Tibial nerve (tissue), 4 donors: ENCODE measurements around the gene PITPNM3. TPM values are rescaled to one million over a fixed set of nuclear protein-coding genes. Genes with fewer than 3 reads are reported as not detected.
"Not testable (repeated sequence)": the region's sequence is repeated elsewhere in the genome, so short reads cannot be mapped to it uniquely, and the experiment has no call there.

Experiments
- DNase-seq, 2 donors: peaks; one replicate each; pipeline ENCODE4 v3.0.0-alpha.2; 2019; ENCODE audit warnings: low spot score in 2 of 2
- H3K27ac ChIP-seq, 4 donors: fragments of 200-600 bp; sonication (generic) in 3 of 4; one replicate each; pipeline ENCODE4 v1.5.1; 2017 to 2019; ENCODE audit warnings: mild to moderate bottlenecking in 1 of 4
- H3K27me3 ChIP-seq, 2 donors: fragments of 200-600 bp; sonication (generic) in 1 of 2; one replicate each; pipeline versions ENCODE4 v1.5.1 to v1.6.0; 2017 to 2019
- H3K36me3 ChIP-seq, 3 donors: fragments of 200-600 bp; sonication (generic); one replicate each; pipeline ENCODE4 v1.5.1; 2018 to 2019
- H3K4me1 ChIP-seq, 4 donors: fragments of 200-600 bp; sonication (generic) in 3 of 4; one replicate each; pipeline ENCODE4 v1.5.1; 2017 to 2019
- H3K4me3 ChIP-seq, 4 donors: fragments of 200-600 bp; sonication (generic) in 3 of 4; one replicate each; pipeline ENCODE4 v1.5.1; 2017 to 2019; ENCODE audit warnings: mild to moderate bottlenecking in 1 of 4, moderate library complexity in 1 of 4
- H3K9me3 ChIP-seq, 4 donors: fragments of 200-600 bp; sonication (generic) in 3 of 4; one replicate each; pipeline ENCODE4 v1.5.1; 2017 to 2019
- CTCF ChIP-seq, 5 experiments: fragments of 200-600 bp in 3 of 5; fragments of 450-650 bp in 2 of 5; sonication (generic) in 3 of 5; IDR thresholded peaks; one replicate each; pipeline ENCODE4 v1.5.1; 2016 to 2019; ENCODE audit warnings: antibody characterized with exemption in 5 of 5, mild to moderate bottlenecking in 3 of 5, moderate library complexity in 2 of 5
- EP300 ChIP-seq, 2 donors: sonication (generic); formaldehyde crosslinking; IDR thresholded peaks; one replicate each; pipeline ENCODE4 v1.6.1; 2017; ENCODE audit warnings: antibody characterized with exemption in 2 of 2, mild to moderate bottlenecking in 1 of 2
- POLR2A ChIP-seq, 2 donors: fragments of 450-650 bp; IDR thresholded peaks; one replicate each; pipeline ENCODE4 v1.6.1; 2017; ENCODE audit warnings: antibody characterized with exemption in 2 of 2, mild to moderate bottlenecking in 2 of 2, moderate library complexity in 2 of 2
- WGBS, 2 donors: methylation state at CpG; one replicate each; pipeline ENCODE4 v1.1.5; 2018; 5-methylcytosine and 5-hydroxymethylcytosine counted together
- total RNA-seq, 4 donors: library from RNA; depleted of rRNA; stranded (reverse); fragments of >200 nt; gene quantifications; one replicate each; pipeline ENCODE4 v1.1.0, GENCODE V29; 2016

Gene PITPNM3
- total RNA-seq, 4 donors from 2014 or later = 0.90 to 5.2 (median 2.3) TPM

GRCh38 chr17:6597727-6598126 lies 41.4 kb upstream of the PITPNM3 start:
- peaks cover 0 to 22% (median 5%) of the 10 kb centered on the region in 4 donors for H3K4me1 ChIP-seq
- no peaks in the 10 kb centered on the region for H3K9me3 ChIP-seq
- no peak overlapping the region for H3K4me3 ChIP-seq
- no peaks in the 10 kb centered on the region for H3K27me3 ChIP-seq
- WGBS, 2 donors = 78 to 85% methylated on average over 1 of the region's 1 CpG
- no peak for DNase-seq
- H3K27ac ChIP-seq = no peak overlapping the region
- peaks cover 0 to 49% (median 4%) of the 10 kb centered on the region in 3 donors for H3K36me3 ChIP-seq
- TF ChIP-seq POLR2A (IDR thresholded peaks at IDR 0.05) (no peak), EP300 (IDR thresholded peaks at IDR 0.05) (no peak), CTCF (IDR thresholded peaks at IDR 0.05) (no peak)

- Histone ChIP-seq H3K27me3 (no peaks in the 10 kb centered on the region), H3K27ac (no peak overlapping the region), H3K9me3 (no peaks in the 10 kb centered on the region), H3K36me3 (peaks cover 0 to 51% (median 4%) of the 10 kb centered on the region in 3 donors), H3K4me3 (no peak overlapping the region), H3K4me1 (peaks cover 0 to 22% (median 5%) of the 10 kb centered on the region in 4 donors)
- TF ChIP-seq POLR2A (IDR thresholded peaks at IDR 0.05) (no peak), EP300 (IDR thresholded peaks at IDR 0.05) (no peak), CTCF (IDR thresholded peaks at IDR 0.05) (no peak)
- WGBS, 2 donors = 73 to 89% methylated on average over 4 of the region's 4 CpGs
- DNase-seq = no peak
These were observed 40.6 kb upstream of the PITPNM3 start for GRCh38 chr17:6596941-6597340.

GRCh38 chr17:6596511-6596910 lies 40.2 kb upstream of the PITPNM3 start:
- Histone ChIP-seq H3K9me3 (no peaks in the 10 kb centered on the region), H3K36me3 (peaks cover 0 to 53% (median 4%) of the 10 kb centered on the region in 3 donors), H3K27ac (no peak overlapping the region), H3K4me3 (no peak overlapping the region), H3K4me1 (peaks cover 0 to 22% (median 5%) of the 10 kb centered on the region in 4 donors), H3K27me3 (no peaks in the 10 kb centered on the region)
- DNase-seq = no peak
- no peak for TF ChIP-seq POLR2A (IDR thresholded peaks at IDR 0.05)
- TF ChIP-seq CTCF (IDR thresholded peaks at IDR 0.05) = no peak
- no peak for TF ChIP-seq EP300 (IDR thresholded peaks at IDR 0.05)
- 82 to 90% methylated on average over 2 of the region's 2 CpGs for WGBS, 2 donors

GRCh38 chr17:6596081-6596480 lies 39.7 kb upstream of the PITPNM3 start:
- H3K9me3 ChIP-seq = no peaks in the 10 kb centered on the region
- DNase-seq = no peak
- no peak overlapping the region for H3K27ac ChIP-seq
- peaks cover 0 to 58% (median 4%) of the 10 kb centered on the region in 3 donors for H3K36me3 ChIP-seq
- no peak overlapping the region for H3K4me3 ChIP-seq
- 96 to 97% methylated on average over 7 of the region's 7 CpGs for WGBS, 2 donors
- TF ChIP-seq CTCF (IDR thresholded peaks at IDR 0.05) (no peak), EP300 (IDR thresholded peaks at IDR 0.05) (no peak), POLR2A (IDR thresholded peaks at IDR 0.05) (no peak)
- no peaks in the 10 kb centered on the region for H3K27me3 ChIP-seq
- peaks cover 0 to 22% (median 5%) of the 10 kb centered on the region in 4 donors for H3K4me1 ChIP-seq

- 95 to 99% methylated on average over 13 to 14 of the region's 14 CpGs for WGBS, 2 donors
- H3K4me1 ChIP-seq, H3K9me3 ChIP-seq, H3K27me3 ChIP-seq, DNase-seq, H3K27ac ChIP-seq, H3K4me3 ChIP-seq: not testable (repeated sequence)
- peaks cover 0 to 82% (median 12%) of the 10 kb centered on the region in 3 donors for H3K36me3 ChIP-seq
These were observed 37.0 kb upstream of the PITPNM3 start for GRCh38 chr17:6593371-6593770.

GRCh38 chr17:6592173-6592572 lies 35.8 kb upstream of the PITPNM3 start:
- TF ChIP-seq EP300 (IDR thresholded peaks at IDR 0.05) (no peak), POLR2A (IDR thresholded peaks at IDR 0.05) (no peak), CTCF (IDR thresholded peaks at IDR 0.05) (no peak)
- no peaks in the 10 kb centered on the region for H3K27me3 ChIP-seq
- peaks cover 0 to 94% (median 12%) of the 10 kb centered on the region in 3 donors for H3K36me3 ChIP-seq
- H3K4me3 ChIP-seq = no peak overlapping the region
- no peak overlapping the region for H3K27ac ChIP-seq
- no peak for DNase-seq
- 88 to 90% methylated on average over 6 of the region's 6 CpGs for whole genome bisulfite sequencing, 2 donors
- H3K4me1 ChIP-seq = no peaks in the 10 kb centered on the region
- no peaks in the 10 kb centered on the region for H3K9me3 ChIP-seq
